ENCODE measurements around the gene DIP2C.
"Not testable (repeated sequence)": the region's sequence is repeated elsewhere in the genome, so short reads cannot be mapped to it uniquely, and the experiment has no call there.

Gene DIP2C

GRCh38 chr10:338171-339037 lies 351.1 kb downstream of the DIP2C start:
- DNase-seq = no peak

GRCh38 chr10:336247-336646 lies 353.2 kb downstream of the DIP2C start:
- DNase-seq = no peak

GRCh38 chr10:335151-335800 lies 354.2 kb downstream of the DIP2C start:
- DNase-seq = no peak

GRCh38 chr10:331186-331585 lies 358.3 kb downstream of the DIP2C start:
- no peak for DNase-seq

- peak; percentile 43 to 55 for DNase-seq
Observed at GRCh38 chr10:329361-330099, 359.9 kb downstream of the DIP2C start.

- DNase-seq = no peak
Observed at GRCh38 chr10:327889-328852, 361.3 kb downstream of the DIP2C start.

GRCh38 chr10:326894-327635 lies 362.4 kb downstream of the DIP2C start:
- no peak for DNase-seq

GRCh38 chr10:326350-326749 lies 363.1 kb downstream of the DIP2C start:
- DNase-seq = no peak

- DNase-seq = no peak
Observed at GRCh38 chr10:325282-325681, 364.2 kb downstream of the DIP2C start.

GRCh38 chr10:324593-324992 lies 364.9 kb downstream of the DIP2C start:
- no peak for DNase-seq

GRCh38 chr10:323651-324293 lies 365.7 kb downstream of the DIP2C start:
- DNase-seq = peak; percentile 64 to 65

GRCh38 chr10:323046-323445 lies 366.4 kb downstream of the DIP2C start:
- not testable (repeated sequence) for DNase-seq

GRCh38 chr10:320771-321170 lies 368.7 kb downstream of the DIP2C start:
- DNase-seq = no peak

GRCh38 chr10:317926-318325 lies 371.5 kb downstream of the DIP2C start:
- no peak for DNase-seq

GRCh38 chr10:317271-317769 lies 372.1 kb downstream of the DIP2C start:
- no peak for DNase-seq

GRCh38 chr10:316390-316789 lies 373.1 kb downstream of the DIP2C start:
- no peak for DNase-seq

GRCh38 chr10:314871-315270 lies 374.6 kb downstream of the DIP2C start:
- no peak for DNase-seq

GRCh38 chr10:314381-314780 lies 375.1 kb downstream of the DIP2C start:
- no peak for DNase-seq

- DNase-seq = no peak
Observed at GRCh38 chr10:311901-312665, 377.4 kb downstream of the DIP2C start.

- no peak for DNase-seq
Observed at GRCh38 chr10:310976-311639, 378.4 kb downstream of the DIP2C start.

All from AML-193 (cell line).